ENCODE results near the gene CDY2A. TPM values are rescaled to one million over a fixed set of nuclear protein-coding genes. Genes with fewer than 3 reads are reported as not detected.
"Not testable (repeated sequence)": the region's sequence is repeated elsewhere in the genome, so short reads cannot be mapped to it uniquely, and the experiment has no call there.

The CDY2A gene
- total RNA-seq, 1 experiment from 2014 or later, result not detected

DNA sequence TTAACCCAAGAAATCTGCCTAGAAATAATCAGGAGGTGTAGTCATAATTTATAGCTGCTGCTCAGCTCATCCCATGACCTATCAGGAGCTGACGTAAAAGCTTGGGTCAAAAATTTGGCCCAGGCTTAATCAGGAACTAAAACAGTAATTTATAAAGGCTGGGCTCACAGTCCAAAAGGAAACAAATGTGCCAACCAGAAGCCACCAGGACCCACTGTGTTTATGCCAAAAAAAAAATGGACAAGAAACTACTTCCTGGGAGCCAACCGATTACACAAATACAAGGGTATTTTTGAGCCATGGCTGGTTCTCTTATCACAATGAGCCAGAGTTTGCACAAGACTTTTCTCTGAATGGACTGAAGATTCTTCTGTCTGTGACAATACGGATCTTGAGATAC lies 19.4 kb downstream of the CDY2A start:
- not testable (repeated sequence) for H3K9me2 ChIP-seq (replicated peaks; ENCODE audit: insufficient read depth, low read length); H2AFZ ChIP-seq (ENCODE audit: low read length); H3K27me3 ChIP-seq (ENCODE audit: low read length); H3K4me1 ChIP-seq (ENCODE audit: low read length); H3K4me2 ChIP-seq (ENCODE audit: low read depth, low read length, poor library complexity, severe bottlenecking); DNase-seq; H3K36me3 ChIP-seq (ENCODE audit: insufficient read depth, low read length); H3K27ac ChIP-seq (ENCODE audit: low read length); H3K9ac ChIP-seq (ENCODE audit: low read length); H4K20me1 ChIP-seq (ENCODE audit: insufficient read depth, low read depth, low read length); H3K4me3 ChIP-seq (ENCODE audit: low read length); H3K9me3 ChIP-seq (ENCODE audit: low read length); H3K79me2 ChIP-seq (ENCODE audit: low read length)

DNA sequence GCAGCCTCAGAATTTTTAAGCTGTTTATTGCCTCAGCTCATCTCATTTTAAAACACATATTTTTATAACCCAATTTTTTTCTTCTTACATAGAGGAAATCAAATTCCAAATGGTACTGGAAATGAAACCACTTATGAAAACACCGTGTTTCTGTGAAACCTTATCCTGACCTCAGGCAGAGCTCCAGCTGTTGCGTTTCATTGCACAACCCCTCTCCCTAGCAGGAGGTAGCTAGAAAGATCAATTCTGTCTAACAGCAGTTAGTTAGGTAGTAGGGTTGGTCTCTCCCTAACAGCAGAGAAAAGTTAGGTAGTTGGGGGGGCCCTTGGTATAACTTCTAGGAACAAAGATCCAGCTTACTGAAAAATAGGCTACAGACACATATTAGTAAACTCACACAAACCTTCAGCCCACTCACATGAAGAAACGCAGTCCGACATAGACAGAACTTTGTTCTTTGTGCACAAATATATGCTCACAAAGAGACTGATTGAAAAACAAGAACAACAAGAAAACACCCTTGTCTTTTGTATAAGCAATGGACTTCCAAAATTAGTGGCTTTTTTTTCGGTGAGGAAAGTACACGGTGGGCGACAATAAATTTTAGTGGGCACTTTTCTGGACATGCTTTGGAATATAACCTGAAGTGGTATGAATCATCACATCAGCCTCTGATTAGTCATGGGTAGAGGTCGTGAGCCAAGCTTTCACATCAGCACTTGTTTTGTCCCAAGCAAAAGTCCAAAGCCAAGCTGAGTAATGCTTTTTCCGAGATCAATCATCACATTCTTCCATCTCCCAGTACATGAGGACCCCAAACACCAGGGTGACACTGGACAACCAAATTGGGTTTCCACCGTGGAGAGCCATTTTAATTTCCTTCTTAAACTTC lies 22.8 kb downstream of the CDY2A start:
- H3K9ac ChIP-seq (ENCODE audit: low read length); H3K36me3 ChIP-seq (ENCODE audit: insufficient read depth, low read length): not testable (repeated sequence)

DNA sequence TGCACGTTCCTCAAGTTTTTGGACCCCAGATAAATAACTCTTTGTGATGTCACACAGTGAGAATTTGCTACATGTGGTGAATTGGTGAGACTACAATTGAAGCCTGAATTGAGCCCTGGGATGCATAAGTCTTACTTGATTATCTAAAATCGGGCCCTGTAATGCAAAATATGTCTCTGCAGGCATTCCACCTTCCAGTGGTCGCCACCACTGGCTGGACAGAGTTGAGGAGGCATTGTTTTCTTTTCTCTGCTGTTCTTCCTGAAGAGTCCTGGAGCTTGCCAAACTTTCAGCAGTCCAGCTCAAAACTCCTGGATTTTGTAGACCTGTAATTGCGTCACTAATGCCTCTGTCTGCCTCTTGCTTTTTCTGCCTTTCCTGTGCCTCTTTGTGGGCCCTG lies 23.5 kb downstream of the CDY2A start:
- H3K4me2 ChIP-seq (ENCODE audit: low read depth, low read length, poor library complexity, severe bottlenecking); H3K36me3 ChIP-seq (ENCODE audit: insufficient read depth, low read length); H3K9me2 ChIP-seq (replicated peaks; ENCODE audit: insufficient read depth, low read length); H3K4me3 ChIP-seq (ENCODE audit: low read length); H3K9ac ChIP-seq (ENCODE audit: low read length); H2AFZ ChIP-seq (ENCODE audit: low read length); H3K79me2 ChIP-seq (ENCODE audit: low read length); H3K9me3 ChIP-seq (ENCODE audit: low read length); H4K20me1 ChIP-seq (ENCODE audit: insufficient read depth, low read depth, low read length); H3K27me3 ChIP-seq (ENCODE audit: low read length); DNase-seq; H3K27ac ChIP-seq (ENCODE audit: low read length); H3K4me1 ChIP-seq (ENCODE audit: low read length): not testable (repeated sequence)

More for the DNA sequence above, 22.8 kb downstream of the CDY2A start:
- not testable (repeated sequence) for DNase-seq; H3K4me1 ChIP-seq (ENCODE audit: low read length); H3K9me2 ChIP-seq (replicated peaks; ENCODE audit: insufficient read depth, low read length); H3K79me2 ChIP-seq (ENCODE audit: low read length); H2AFZ ChIP-seq (ENCODE audit: low read length); H3K27ac ChIP-seq (ENCODE audit: low read length); H3K27me3 ChIP-seq (ENCODE audit: low read length); H4K20me1 ChIP-seq (ENCODE audit: insufficient read depth, low read depth, low read length); H3K4me3 ChIP-seq (ENCODE audit: low read length); H3K9me3 ChIP-seq (ENCODE audit: low read length); H3K4me2 ChIP-seq (ENCODE audit: low read depth, low read length, poor library complexity, severe bottlenecking)

DNA sequence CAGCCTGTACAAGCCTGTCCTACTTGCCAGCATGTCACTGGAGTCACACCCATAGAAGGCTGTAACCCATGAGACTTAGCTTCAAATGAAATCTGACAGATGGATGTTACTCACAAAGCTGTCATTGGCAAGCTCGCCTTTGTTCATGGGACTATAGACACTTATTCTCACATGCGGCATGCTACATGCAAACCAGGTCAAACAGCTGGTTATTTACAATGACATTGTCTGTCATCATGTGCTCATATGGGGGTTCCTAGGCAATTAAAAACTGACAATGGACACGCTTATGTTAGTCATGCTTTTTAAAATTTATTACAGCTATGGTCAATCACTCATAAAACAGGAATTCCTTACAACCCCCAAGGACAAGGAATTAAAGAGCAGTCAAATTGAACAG lies 30.9 kb downstream of the CDY2A start:
- H3K79me2 ChIP-seq (ENCODE audit: low read length); H2AFZ ChIP-seq (ENCODE audit: low read length); H3K9me2 ChIP-seq (replicated peaks; ENCODE audit: insufficient read depth, low read length); H3K27me3 ChIP-seq (ENCODE audit: low read length); H3K27ac ChIP-seq (ENCODE audit: low read length); H4K20me1 ChIP-seq (ENCODE audit: insufficient read depth, low read depth, low read length); DNase-seq; H3K9ac ChIP-seq (ENCODE audit: low read length); H3K4me3 ChIP-seq (ENCODE audit: low read length); H3K36me3 ChIP-seq (ENCODE audit: insufficient read depth, low read length); H3K4me2 ChIP-seq (ENCODE audit: low read depth, low read length, poor library complexity, severe bottlenecking); H3K9me3 ChIP-seq (ENCODE audit: low read length); H3K4me1 ChIP-seq (ENCODE audit: low read length): not testable (repeated sequence)

DNA sequence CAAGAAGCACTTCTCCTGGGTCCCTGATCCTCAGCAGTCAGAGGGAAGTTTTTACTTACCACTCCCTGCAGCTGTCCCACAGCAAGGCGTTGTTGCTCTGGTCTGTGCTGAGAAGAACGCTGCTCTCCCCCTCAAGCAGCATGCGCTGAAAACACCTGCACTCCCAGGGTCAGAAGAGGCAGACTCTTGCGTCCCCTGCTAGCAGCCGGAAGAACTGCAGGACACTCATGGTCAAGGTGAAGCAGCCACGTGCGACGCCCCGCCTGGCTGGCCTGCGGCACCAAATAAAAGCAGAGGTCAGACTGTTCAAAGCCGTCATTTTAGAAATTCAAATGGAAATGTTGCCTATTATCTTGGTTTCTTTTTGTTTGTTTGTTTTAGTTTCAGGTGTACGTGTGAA lies 47.9 kb downstream of the CDY2A start:
- H3K9ac ChIP-seq (ENCODE audit: low read length); DNase-seq; H3K27ac ChIP-seq (ENCODE audit: low read length); H3K79me2 ChIP-seq (ENCODE audit: low read length); H3K36me3 ChIP-seq (ENCODE audit: insufficient read depth, low read length); H3K4me3 ChIP-seq (ENCODE audit: low read length); H4K20me1 ChIP-seq (ENCODE audit: insufficient read depth, low read depth, low read length); H3K27me3 ChIP-seq (ENCODE audit: low read length); H2AFZ ChIP-seq (ENCODE audit: low read length); H3K4me2 ChIP-seq (ENCODE audit: low read depth, low read length, poor library complexity, severe bottlenecking); H3K4me1 ChIP-seq (ENCODE audit: low read length); H3K9me3 ChIP-seq (ENCODE audit: low read length); H3K9me2 ChIP-seq (replicated peaks; ENCODE audit: insufficient read depth, low read length): not testable (repeated sequence)

Other genes with a start within 250 kb of the CDY2A start
- gene CDY2B, start 145.6 kb upstream of the CDY2A start, total RNA-seq (2014; rRNA removed; shearing (Covaris generic); ENCODE audit: low replicate concordance), result not detected in 2 replicates